CD4-positive, alpha-beta T cell treated with Interleukin-15 for 4 hours (primary cell): ENCODE data around the gene TBXT.
"Not testable (repeated sequence)": the region's sequence is repeated elsewhere in the genome, so short reads cannot be mapped to it uniquely, and the experiment has no call there.

Experiments used
- DNase-seq: peaks from one replicate; pipeline ENCODE4 v3.0.0-alpha.2; 2020; ENCODE audit warnings: low spot score

TBXT gene, protein sequence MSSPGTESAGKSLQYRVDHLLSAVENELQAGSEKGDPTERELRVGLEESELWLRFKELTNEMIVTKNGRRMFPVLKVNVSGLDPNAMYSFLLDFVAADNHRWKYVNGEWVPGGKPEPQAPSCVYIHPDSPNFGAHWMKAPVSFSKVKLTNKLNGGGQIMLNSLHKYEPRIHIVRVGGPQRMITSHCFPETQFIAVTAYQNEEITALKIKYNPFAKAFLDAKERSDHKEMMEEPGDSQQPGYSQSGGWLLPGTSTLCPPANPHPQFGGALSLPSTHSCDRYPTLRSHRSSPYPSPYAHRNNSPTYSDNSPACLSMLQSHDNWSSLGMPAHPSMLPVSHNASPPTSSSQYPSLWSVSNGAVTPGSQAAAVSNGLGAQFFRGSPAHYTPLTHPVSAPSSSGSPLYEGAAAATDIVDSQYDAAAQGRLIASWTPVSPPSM

DNA sequence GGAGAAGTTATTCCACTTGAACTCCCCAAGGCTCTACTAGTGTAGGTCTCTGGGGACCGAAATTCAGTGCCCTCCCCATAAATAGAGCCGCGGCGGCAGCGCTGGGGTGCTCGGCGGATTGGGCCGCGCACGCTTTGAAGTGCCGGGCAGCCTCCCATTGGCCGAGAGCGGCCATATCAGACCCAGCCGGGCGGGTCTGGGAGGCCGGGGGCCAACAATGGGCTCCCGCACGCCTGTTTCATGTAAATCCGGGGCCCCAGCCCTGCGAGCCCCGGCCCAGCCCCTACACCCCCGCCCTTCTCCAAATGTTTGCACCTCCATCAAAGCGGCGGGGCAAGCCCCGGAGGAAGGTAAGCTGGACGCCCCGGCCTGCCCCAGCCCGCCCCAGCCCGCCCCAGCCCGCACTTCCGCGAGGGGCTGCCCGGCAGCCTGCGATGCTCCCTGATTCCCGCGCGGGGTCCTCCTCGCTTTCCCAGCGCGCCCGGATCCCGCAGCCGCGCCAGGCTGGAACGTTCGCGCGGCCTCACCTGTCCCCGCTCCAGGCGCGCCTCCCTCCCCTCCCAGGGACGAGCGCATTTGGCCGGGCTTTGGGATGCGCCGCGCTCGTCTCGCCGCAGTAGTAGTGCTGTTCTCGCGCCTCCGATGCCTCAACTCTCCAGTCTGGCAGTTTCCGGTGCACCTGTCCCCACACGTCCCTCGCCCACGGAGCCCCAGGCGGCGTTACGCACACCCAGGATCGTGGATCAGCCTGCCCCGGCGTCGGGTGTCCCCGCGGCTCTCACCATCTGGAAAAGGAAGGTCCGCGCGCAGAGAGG is at the start of gene TBXT:
TSS of gene TBXT (minus strand) at position 51 of the 815 bp plus-strand sequence. CDS start 260 bp downstream, outside the sequence.
- DNase-seq: no peak

DNA sequence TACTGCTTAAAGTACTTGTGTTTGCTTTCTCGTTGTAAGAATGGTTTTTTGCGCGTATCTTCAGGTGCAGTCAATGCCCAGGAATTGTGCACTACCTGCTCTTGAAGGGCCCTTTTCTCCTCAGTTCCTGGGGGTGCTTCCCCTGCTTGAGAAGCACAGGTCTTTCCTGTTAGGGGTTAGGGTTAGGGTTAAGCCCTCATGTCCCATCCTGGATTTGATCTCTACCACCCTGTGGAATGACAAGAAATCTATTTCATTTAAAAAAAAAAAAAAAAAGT is 39.6 kb upstream of the TBXT start:
- DNase-seq: no peak

DNA sequence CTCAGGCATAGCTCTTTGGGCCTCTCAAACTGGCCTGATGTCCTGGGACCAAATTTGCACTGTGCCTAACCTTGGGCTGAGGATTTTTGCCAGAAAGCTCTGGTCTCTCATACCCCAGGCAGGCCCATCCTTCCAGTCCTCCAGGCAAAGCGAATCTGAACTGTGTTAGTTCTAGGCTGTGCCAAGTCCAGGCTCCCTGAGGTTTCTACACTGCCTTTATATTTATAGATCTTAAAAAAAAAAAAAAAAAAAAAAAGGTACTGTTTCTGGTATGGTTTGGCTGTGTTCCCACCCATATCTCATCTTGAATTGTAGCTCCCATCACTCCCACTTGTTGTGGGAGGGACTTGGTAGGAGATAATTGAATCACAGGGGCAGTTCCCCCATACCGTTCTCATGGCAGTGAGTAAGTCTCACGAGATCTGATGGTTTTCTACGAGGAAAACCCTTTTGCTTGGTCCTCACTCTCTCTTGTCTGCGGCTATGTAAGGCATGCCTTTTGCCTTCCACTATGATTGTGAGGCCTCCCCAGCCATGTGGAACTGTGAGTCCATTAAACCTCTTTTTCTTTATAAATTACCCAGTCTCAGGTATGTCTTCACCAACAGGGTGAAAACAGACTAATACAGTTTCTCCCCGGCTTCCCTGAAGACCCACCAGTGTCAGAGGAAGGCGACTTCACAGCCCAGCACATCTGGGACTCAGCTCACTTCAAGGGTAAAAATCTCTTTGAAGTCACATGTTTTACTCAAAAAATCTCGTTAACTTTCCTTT is 39.0 kb upstream of the TBXT start:
- no peak for DNase-seq

DNA sequence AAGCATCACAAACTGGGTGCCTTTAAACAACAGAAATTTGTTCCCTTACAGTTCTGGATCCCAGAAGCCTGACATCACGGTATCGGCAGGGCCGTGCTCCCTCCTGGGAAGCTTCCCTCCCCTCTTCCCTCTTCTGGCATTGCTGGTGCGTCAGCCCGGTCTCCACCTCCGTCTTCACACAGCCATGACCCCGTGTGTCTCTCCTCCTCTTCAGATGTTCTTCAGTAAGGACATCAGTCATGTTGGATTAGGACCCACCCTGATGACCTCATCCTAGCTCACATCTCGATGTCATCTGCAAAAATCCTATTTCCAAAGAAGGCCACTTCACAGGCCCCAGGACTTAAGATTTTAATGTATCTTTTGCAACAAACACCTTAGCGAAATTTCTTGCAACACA is 38.4 kb upstream of the TBXT start:
- DNase-seq: no peak

DNA sequence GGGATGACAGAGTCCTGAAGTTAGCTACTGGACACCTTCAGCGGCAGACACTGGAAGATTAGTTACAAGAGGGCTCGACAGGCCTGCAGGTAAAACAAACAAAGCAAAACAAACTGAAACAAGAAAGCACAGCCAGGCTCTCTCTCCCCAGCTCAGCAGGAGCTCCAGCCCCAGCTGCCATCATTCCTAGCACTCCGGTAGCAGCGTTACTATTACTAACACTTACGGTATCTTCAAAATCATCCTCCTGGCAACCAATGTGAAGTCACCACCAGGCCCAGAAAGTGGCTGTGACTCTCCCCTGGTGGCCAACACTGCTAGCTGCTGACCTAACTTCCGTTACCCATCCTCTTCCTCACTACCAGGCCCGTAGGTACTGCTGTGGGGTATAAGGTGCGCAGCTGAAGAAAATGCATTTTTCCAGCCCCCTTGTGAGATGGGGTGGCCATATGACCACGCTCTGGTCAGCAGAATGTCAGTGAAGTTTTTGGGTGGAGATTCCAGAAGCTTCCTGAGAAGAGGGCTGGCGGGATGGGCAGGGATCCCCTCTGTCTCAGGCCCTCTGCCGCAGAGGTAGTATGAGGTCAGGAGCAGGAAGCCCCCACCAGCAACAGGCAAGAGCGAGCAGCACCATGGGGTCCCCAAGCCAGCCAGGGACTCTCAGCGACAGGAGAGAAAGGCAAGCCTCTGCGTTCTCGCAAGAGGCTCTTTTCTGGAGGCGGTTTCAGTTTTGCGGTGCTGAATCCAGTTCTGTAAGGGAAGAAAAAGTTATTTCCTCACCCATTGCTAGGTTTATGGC is 37.4 kb upstream of the TBXT start:
- no peak for DNase-seq

DNA sequence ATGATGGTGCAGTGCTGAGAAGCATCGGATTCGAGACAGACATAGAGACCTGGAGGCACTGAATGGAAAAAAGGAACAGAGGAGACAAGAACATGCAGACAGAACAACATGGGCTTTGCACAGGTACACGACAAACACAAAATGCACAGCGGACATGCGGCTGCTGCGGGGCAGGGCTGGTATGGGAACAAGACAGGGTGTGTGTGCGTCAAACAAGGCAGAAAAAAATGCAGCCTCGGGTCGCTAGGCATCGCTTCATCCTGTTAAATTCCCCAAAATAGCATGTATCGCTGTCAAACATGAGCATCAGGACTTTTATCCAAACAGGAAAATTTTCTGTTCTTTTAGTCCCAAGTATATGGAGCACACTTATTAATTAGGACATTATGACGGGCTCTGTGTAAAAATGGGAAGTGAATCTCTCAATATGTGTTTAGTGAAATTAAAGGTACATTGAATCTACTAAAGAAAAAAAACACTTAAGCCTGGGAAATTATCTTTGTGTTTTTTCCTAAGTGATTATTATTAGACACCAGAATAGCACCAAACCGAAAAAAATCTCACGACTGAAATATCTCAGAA is 36.1 kb upstream of the TBXT start:
- no peak for DNase-seq

DNA sequence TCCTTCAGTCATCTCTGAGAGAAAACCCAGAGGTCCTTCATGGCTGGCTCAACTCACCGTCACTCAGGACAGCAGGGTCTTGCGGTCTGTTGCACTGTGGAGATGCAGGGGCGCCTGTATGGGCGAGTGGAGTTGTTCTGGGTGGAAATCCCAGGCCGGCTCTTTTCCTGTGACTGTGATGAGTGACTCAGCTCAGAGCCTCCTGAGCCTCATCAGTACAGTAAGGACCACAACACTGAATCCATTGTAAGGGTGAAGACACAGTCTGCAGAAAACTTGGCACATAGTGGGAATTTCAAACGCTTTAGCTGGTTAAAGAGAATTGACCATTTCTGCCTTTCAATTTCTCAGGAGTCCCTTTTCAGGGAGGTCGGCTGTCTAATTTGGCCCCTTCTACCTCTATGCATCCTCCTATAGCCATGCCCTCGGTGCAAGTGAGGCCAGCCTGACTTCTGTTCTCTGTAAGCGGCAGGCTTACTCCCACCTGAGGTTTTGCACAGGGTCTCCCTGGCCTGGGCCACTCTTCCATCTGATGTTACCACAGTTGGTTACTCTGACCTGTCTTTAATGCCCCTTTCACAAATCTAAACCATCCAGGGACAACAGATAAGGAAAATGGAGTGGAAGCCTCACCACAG is 35.5 kb upstream of the TBXT start:
- no peak for DNase-seq

DNA sequence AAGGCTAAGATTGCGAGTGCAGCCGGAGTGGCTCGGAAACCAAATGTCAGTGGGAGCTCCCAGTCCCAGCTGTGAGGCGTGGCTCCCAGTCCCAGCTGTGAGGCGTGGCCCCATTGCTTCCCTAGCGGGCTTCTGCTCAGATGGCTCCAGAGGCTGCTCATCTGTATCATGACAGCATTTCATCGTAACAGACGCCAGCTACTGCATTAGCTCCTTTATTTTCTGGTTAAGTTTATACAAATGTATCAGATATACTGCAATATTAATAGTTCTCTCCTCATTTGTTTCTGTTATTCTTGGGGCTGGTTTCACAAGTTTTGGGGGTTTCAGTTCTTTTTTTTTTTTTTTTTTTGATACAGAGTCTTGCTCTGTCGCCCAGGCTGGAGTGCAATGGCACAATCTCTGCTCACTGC is 34.7 kb upstream of the TBXT start:
- no peak for DNase-seq

DNA sequence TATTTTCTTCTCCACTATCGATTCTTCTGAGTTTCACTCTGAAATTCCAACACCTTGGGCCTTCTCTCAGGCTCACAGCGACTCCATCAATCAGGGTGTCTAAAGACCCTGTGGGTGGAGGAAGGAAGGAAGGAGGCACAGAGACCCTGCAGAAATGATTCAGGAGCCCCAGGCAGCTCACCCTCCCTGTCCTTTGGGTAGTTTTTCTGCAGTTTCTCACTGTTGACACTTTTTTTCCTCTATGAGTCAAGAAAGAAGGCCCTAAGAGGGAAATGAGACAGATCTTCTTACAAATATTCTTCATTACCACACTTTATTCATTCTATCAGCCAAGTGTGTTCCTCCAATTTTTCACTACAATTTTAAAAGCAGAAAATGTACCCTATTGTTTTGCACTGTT is 34.2 kb upstream of the TBXT start:
- no peak for DNase-seq

DNA sequence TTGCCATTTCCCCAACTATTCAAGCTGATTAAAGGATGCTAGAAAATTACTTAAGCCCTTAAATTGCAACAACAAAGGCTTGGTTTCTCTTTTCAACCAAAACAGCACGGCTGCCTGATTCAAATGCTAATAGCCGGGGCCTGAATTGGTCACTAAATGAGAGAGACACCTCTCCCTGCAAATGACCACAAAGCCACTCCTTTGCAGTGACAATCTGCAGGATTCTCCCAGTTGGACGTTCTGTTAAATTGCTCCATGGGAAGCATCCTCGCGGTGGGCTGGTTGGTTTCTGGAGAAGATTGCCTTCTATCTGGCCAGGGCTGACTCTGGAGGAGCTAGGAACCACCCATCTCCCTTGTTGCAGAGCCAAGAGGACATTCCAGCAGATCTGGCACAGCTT is 29.7 kb upstream of the TBXT start:
- no peak for DNase-seq

DNA sequence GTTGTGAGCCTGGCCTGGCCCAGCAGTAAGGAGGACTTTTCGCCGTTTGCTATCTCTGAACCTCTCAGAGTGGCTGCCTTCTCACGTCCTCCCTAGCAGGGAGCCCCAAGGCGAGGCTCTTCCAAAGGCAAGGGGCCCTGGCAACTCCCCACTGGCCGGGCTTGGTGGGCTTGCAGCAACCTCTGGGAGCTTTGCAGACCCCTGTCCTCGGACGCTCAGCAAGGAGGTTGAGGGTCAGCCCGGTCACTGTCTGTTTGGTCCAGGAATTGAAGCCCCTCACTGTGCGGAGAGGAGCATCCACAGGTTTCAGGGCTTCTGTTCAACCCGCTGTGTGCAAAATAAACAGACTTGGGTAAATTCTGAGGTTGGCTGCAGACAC is 28.2 kb upstream of the TBXT start:
- no peak for DNase-seq

DNA sequence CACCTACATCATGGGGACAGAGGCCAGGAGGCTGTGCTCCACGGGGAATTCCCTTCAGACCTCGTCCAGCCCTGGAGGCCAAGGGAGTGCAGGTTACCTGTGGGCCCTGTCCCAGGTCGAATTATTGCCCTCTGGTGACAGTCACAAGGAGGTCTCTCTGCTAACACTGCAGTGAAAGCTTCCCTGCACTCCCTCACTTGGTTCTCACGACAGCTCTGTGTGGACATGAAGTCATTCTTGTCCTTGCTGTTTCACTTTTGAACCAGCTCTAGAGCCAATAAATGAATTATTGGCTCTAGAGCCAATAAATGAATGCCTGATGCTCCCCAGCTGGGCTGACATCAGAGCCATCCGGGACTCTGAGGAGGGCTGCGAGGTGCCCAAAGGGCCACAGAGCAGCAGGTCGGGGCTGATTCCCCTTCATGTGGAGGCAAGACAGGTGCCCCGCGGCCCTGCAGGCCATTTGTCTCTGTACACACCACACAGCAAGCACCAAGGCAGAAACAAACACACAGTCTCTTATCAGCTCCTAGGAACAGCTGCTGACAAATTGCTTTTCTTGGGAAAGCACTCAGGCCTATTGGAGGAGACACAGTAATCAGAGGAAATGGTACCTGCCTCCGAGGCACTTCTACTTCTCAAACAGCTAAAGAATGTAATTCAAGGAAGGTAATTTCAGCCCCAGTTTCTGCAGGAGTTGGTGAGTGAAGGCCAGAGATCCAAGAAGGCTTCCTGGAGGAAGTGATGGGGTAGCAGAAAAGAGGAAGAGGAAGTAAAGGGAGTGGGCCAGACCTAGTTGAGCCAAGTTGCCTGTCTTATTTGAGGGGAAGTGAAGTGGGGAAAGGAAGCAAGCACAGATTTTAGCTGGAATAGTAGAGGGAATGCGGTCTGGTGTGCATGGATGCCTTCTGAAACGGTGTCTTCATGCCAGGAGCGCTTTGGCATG is 27.5 kb upstream of the TBXT start:
- DNase-seq: no peak

DNA sequence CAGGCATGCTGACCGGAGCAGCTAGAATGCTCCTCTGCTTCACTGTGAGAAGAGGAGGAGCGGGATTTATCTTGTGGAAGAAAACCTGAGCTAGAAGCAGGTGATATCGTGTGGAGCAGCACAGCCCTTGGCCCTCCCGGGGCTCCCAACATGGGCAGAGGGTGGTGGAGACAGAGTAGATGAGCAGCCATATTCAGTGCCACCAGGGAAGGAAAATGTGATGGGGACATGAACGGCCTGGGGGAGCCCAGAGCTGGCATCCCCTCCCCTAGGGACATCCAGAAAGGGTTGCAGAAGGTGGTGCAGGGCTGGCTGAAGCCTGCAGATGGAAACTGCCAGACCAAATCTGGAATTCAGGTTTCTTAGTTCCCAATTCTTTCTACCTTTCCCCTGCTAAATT is 24.9 kb upstream of the TBXT start:
- no peak for DNase-seq

DNA sequence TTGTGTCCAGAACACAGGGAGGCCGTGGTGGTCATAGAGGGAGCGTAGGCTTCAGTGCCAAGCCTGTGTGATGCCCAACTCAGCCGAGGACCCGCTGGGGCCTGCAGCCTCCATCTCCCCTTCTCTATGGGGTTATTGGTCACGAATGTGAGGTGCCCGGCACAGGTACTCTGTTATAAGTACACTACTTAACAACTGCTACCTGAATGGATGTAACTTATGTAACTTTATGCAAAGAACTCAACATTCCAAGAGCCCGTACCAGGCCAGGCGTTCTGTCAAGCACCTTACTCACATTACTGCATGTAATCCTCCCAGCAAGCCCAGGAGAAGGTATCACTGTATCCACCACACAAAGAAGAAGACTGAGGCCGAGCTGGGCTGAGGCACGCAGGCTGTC is 24.5 kb upstream of the TBXT start:
- DNase-seq: no peak

DNA sequence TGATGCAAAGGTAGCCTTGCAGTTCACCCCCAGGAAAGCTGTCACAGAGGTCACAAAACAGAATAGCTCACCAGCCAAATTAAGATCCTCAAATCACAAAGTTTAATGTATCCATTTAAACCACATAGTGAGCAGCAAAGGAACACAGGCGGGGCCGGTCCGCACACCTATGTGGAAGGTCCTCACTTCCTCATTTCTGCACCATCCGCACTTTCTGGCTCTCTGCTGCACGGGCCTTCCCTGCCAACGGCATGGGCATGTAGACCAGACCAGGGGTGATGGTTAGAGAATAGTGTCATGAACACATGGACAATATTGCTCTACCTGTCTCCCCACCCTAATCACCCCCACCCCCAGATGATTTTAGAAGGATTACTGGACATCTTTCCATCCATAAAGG is 12.1 kb upstream of the TBXT start:
- DNase-seq: no peak

DNA sequence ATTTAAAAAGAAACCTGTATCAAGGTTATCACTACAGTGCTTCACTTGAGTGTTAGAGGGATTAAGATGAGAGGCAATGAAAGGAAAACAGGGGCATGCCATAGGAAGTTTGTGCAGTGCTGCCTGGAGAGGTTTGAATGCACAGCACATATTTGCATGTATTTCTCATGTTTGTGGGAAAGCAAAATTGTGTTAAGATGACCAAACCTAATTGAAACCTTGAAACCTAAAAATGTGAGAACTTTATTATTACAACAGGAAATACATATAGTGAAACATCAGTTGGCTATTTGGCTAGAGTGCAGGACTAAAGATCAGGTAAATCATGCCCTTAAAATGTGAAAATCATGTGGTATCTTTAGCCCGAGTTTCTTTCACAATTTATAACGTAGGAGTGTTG is 8.5 kb upstream of the TBXT start:
- no peak for DNase-seq

DNA sequence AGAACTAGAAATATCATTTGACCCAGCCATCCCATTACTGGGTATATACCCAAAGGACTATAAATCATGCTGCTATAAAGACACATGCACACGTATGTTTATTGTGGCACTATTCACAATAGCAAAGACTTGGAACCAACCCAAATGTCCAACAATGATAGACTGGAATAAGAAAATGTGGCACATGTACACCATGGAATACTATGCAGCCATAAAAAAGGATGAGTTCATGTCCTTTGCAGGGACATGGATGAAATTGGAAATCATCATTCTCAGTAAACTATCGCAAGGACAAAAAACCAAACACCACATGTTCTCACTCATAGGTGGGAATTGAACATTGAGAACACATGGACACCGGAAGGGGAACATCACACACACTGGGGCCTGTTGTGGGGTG is 7.4 kb upstream of the TBXT start:
- not testable (repeated sequence) for DNase-seq

DNA sequence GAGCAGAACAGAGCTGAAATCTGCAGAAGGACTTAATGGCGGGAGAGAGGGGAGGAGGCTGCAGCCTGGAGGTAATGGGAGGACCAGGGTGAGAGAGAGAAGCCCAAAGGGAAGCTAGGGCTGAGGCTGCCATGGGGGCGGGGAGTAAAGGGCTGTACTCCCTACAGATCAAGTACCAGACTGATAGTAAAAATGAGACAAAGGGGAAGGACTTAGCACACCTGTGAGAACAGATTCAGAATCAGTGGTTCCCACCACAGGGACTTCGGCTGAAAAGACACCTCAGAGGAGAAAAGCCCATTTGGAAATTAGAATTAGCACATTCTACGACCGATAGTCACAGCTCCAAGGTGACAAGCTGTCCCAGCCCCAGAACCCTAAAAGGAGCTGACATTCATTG is 6.4 kb upstream of the TBXT start:
- no peak for DNase-seq

DNA sequence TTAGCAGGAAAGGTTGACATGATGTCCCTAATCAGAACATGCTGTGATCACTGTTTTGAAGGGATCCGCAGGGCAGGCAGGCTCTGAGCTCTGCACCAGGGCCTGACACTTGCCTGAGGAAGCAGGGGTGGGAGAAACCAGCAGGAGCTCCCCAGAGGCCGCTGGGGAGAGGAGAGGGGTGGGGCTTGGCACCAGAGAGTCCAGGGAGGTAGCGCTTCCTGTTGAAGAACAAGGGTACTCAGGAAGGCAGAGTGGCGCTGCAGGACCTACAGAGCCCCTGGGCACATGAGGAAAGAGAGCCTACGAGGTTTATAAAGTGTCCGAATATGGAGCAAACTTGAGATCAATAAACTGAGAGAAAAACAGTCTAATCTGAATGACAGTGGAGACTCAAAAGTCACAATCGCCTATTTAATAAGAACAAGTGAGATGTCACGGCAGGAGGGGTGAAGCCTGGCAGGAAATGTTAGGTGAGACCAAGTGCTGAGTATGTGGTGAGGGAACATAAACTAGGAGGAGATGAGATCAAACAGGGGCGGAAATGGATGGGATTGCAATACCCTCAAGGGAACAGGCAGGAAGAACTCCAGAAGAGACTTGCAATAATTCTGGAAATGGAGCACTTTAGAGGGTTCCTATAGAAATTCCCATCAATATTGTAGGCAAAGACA is 5.8 kb upstream of the TBXT start:
- DNase-seq: no peak

DNA sequence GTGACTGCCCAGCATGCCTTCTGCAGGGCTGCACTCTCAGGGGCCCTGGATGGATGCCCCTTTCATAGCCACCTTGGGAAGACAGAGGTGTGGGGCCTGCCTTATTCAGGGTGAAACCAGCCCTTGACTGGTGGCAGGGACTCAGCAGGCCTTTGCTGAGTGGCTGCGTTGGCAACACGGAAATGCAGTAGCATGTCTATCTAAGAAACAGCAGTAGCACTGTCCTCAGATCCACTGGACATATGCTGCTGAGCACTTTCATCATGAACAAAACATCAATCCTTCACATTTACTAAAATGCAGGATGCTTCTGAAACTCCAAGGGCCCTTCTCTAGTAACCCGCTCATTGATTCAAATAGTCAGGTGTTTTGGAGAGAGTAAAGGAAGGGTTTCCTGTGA is 4.9 kb upstream of the TBXT start:
- DNase-seq: no peak
